RWPE2 (cell line): ENCODE measurements around the gene ADCY6.

Experiments used
- ATAC-seq: fragments of 200-7000 bp; cut with Tn5 transposase; 3 replicates; pipeline ENCODE4 v1.9.1; 2021; ENCODE audit warnings: low read depth
- DNase-seq: peaks from one replicate; pipeline ENCODE4 v3.0.0-alpha.2; 2020; ENCODE audit warnings: low spot score
- H3K27ac ChIP-seq: fragments of 450-650 bp; 2 replicates; pipeline ENCODE4 v1.5.1; 2017; ENCODE audit warnings: mild to moderate bottlenecking; ENCODE audit not compliant: poor library complexity, severe bottlenecking
- H3K27me3 ChIP-seq: fragments of 250-450 bp; sonication (Bioruptor Pico); 2 replicates; pipeline ENCODE4 v1.5.1; 2021; ENCODE audit warnings: mild to moderate bottlenecking, moderate library complexity; ENCODE audit not compliant: insufficient read depth, poor library complexity, severe bottlenecking
- H3K36me3 ChIP-seq: fragments of 250-450 bp; sonication (Bioruptor Pico); 2 replicates; pipeline ENCODE4 v1.5.1; 2020; ENCODE audit warnings: low read depth, mild to moderate bottlenecking, moderate library complexity
- H3K4me1 ChIP-seq: fragments of 250-450 bp; sonication (Bioruptor Pico); 2 replicates; pipeline ENCODE4 v1.5.1; 2021; ENCODE audit warnings: mild to moderate bottlenecking, moderate library complexity; ENCODE audit not compliant: insufficient read depth, poor library complexity, severe bottlenecking
- H3K4me3 ChIP-seq: fragments of 250-450 bp; sonication (Bioruptor Pico); 2 replicates; pipeline ENCODE4 v1.5.1; 2021; ENCODE audit warnings: mild to moderate bottlenecking, moderate library complexity; ENCODE audit not compliant: severe bottlenecking
- H3K9me3 ChIP-seq: fragments of 250-450 bp; sonication (Bioruptor Pico); 2 replicates; pipeline ENCODE4 v1.5.1; 2021; ENCODE audit warnings: mild to moderate bottlenecking, moderate library complexity; ENCODE audit not compliant: severe bottlenecking
- CTCF ChIP-seq: fragments of 450-650 bp; IDR thresholded peaks from one replicate; pipeline ENCODE4 v1.5.1; 2017; ENCODE audit warnings: mild to moderate bottlenecking, moderate library complexity; ENCODE audit not compliant: poor library complexity, severe bottlenecking

Gene ADCY6

DNA sequence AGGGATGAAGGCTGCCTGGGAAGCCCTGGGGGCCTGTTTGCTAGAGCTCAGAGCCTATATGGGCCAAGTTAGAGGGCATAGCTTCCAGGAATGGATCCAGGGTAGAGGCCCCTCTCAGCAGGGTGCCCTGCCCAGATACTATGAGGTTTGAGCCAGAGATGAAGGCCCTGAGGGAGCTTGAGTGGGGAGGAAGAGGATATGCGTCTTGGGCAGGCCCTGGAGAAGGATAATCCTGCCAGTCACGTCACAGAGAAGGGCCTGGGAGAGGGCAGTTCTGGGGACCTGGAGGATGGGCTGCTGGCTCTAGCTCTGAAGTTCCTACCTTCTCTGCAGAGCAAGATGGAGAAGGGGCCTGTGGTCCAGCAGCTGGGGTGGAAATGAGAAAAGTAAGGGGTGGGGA is 23.5 kb upstream of the ADCY6 start:
- H3K27ac ChIP-seq = no peak overlapping the region
- no peak for TF ChIP-seq CTCF
- no peaks in the 10 kb centered on the region for H3K9me3 ChIP-seq
- H3K4me1 ChIP-seq = no peaks in the 10 kb centered on the region
- H3K36me3 ChIP-seq = no peaks in the 10 kb centered on the region
- DNase-seq (no peak), ATAC-seq (no peak)
- H3K4me3 ChIP-seq = no peak overlapping the region
- H3K27me3 ChIP-seq = no peaks in the 10 kb centered on the region

- no peak overlapping the region for H3K4me3 ChIP-seq
- no peak overlapping the region for H3K27ac ChIP-seq
- DNase-seq = no peak
- no peak for ATAC-seq
- no peaks in the 10 kb centered on the region for H3K4me1 ChIP-seq
- no peak for TF ChIP-seq CTCF
- H3K36me3 ChIP-seq = no peaks in the 10 kb centered on the region
- no peaks in the 10 kb centered on the region for H3K27me3 ChIP-seq
- no peaks in the 10 kb centered on the region for H3K9me3 ChIP-seq
Measured at GRCh38 chr12:48811437-48812090, 22.7 kb upstream of the ADCY6 start.

- Histone ChIP-seq H3K4me3 (no peak overlapping the region), H3K4me1 (no peaks in the 10 kb centered on the region), H3K36me3 (no peaks in the 10 kb centered on the region), H3K9me3 (no peaks in the 10 kb centered on the region), H3K27me3 (no peaks in the 10 kb centered on the region), H3K27ac (no peak overlapping the region)
- ATAC-seq (peak; percentile 19; the same call in 2 of the 3 replicates), DNase-seq (no peak)
- TF ChIP-seq CTCF = no peak
Measured at GRCh38 chr12:48810903-48811431, 22.1 kb upstream of the ADCY6 start.

DNA sequence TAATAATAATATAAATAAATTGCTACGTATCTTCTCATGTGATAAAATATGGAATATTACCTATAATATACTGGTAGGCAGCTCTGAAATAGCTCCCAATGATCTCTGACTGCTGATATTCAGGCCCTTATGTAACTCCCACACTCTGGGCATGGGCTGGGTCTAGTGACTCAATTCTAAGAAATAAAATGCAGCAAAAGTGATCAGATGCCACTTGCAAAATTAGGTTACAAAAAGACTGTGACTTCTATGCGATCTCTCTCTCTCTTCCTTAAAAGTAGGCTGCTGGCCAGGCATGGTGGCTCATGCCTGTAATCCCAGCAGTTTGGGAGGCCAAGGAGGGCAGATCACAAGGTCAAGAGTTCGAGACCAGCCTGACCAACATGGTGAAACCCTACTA is 19.1 kb upstream of the ADCY6 start:
- TF ChIP-seq CTCF = no peak
- no peaks in the 10 kb centered on the region for H3K36me3 ChIP-seq
- no peak overlapping the region for H3K4me3 ChIP-seq
- H3K27me3 ChIP-seq = no peaks in the 10 kb centered on the region
- no peak overlapping the region for H3K27ac ChIP-seq
- H3K9me3 ChIP-seq = no peaks in the 10 kb centered on the region
- no peak for DNase-seq
- no peaks in the 10 kb centered on the region for H3K4me1 ChIP-seq
- no peak for ATAC-seq

- Histone ChIP-seq H3K4me3 (no peak overlapping the region), H3K9me3 (no peaks in the 10 kb centered on the region), H3K27ac (no peak overlapping the region), H3K4me1 (no peaks in the 10 kb centered on the region), H3K36me3 (no peaks in the 10 kb centered on the region), H3K27me3 (no peaks in the 10 kb centered on the region)
- ATAC-seq = no peak
- TF ChIP-seq CTCF = no peak
- no peak for DNase-seq
Measured at GRCh38 chr12:48803675-48804074, 14.8 kb upstream of the ADCY6 start.
